Neutrophil (primary cell): ENCODE data around the gene MEGF6.

Source experiments
- H3K27ac ChIP-seq: fragments of 200-600 bp; sonication (generic); 2 replicates; pipeline ENCODE4 v1.5.1; 2016; ENCODE audit warnings: mild to moderate bottlenecking, moderate library complexity
- H3K27me3 ChIP-seq: fragments of 200-600 bp; sonication (generic); 2 replicates; pipeline ENCODE4 v1.6.0; 2016; ENCODE audit warnings: mild to moderate bottlenecking
- H3K36me3 ChIP-seq: fragments of 200-600 bp; sonication (generic); 2 replicates; pipeline ENCODE4 v1.5.1; 2017
- H3K4me1 ChIP-seq, 2 experiments: fragments of 200-600 bp in 1 of 2; sonication (generic) in 1 of 2; 1 replicate in 1 of 2; 2 replicates in 1 of 2; pipeline versions ENCODE4 v1.5.1 to v1.6.1; 2013 to 2016; ENCODE audit warnings: low read depth in 1 of 2, low read length in 1 of 2, mild to moderate bottlenecking in 1 of 2, moderate library complexity in 1 of 2; ENCODE audit not compliant: control insufficient read depth in 1 of 2, insufficient read depth in 1 of 2
- H3K4me3 ChIP-seq, 2 experiments: fragments of 200-600 bp in 1 of 2; sonication (generic) in 1 of 2; 1 replicate in 1 of 2; 2 replicates in 1 of 2; pipeline ENCODE4 v1.5.1; 2013 to 2016; ENCODE audit warnings: low read depth in 1 of 2, low read length in 1 of 2, mild to moderate bottlenecking in 1 of 2, moderate library complexity in 1 of 2
- H3K9me3 ChIP-seq: fragments of 200-600 bp; sonication (generic); 2 replicates; pipeline ENCODE4 v1.5.1; 2016
- TF ChIP-seq, protein P1 (sequence below): fragments of 200-600 bp; sonication (generic); IDR thresholded peaks from 2 replicates; pipeline ENCODE4 v1.5.1; 2016; ENCODE audit warnings: antibody characterized with exemption

The MEGF6 gene

DNA sequence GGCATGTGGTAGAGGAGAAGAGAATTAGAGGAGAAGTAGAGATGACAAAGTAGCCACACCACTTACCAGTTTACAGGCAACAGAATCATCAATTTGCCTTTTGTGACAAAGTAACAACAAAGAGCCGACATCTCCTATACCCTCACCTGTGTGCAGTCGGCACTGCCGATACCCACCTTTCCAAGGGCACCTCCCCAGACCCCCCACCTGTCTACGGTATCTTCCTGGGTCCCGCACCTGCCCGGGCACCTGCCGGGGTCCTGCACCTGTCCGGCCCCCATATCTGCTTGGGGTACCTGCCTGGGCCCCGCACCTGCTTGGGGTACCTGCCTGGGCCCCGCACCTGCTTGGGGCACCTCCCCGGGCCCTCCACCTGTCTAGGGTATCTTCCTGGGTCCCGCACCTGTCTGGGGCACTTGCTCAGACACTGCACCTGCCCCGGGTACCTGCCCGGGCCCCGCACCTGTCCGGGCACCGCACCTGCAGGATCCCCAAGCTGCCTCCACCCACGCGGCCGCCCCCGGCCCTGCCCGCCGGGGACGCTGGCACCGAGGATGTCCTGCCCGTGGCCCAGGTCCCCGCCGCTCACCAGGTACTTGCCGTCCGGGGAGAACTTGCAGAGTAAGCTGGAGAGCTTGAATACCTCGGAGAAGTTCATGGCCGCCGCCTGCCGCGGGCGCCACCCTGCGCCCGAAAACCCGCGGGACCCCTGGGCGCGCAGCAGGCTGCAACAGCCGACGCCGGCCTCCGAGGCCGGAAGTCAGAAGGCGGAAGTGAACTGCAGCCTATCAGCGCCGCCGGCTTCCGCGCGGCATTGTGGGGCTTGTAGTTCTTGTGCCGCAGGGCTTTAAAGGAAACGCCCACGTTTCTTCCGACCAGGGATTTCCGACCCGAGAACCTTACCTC, 38.3 kb upstream of the MEGF6 start, which contains the start of gene WRAP73:
Gene WRAP73 (minus strand): TSS at position 762 of the 906 bp plus-strand sequence. CDS start 104 bp downstream, at position 658.
- H3K27ac ChIP-seq, result peak within 1 kb of the TSS; percentile 66
- H3K27me3 ChIP-seq, result peaks cover 46% of the 10 kb centered on the region
- TF ChIP-seq, protein P1, sequence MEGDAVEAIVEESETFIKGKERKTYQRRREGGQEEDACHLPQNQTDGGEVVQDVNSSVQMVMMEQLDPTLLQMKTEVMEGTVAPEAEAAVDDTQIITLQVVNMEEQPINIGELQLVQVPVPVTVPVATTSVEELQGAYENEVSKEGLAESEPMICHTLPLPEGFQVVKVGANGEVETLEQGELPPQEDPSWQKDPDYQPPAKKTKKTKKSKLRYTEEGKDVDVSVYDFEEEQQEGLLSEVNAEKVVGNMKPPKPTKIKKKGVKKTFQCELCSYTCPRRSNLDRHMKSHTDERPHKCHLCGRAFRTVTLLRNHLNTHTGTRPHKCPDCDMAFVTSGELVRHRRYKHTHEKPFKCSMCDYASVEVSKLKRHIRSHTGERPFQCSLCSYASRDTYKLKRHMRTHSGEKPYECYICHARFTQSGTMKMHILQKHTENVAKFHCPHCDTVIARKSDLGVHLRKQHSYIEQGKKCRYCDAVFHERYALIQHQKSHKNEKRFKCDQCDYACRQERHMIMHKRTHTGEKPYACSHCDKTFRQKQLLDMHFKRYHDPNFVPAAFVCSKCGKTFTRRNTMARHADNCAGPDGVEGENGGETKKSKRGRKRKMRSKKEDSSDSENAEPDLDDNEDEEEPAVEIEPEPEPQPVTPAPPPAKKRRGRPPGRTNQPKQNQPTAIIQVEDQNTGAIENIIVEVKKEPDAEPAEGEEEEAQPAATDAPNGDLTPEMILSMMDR, result peak; percentile 54
- peaks cover 70 to 77% of the 10 kb centered on the region in 2 experiments for H3K4me1 ChIP-seq
- peak within 1 kb of the TSS; percentile 89 for H3K4me3 ChIP-seq
- peaks cover 24% of the 10 kb centered on the region for H3K36me3 ChIP-seq
- no peaks in the 10 kb centered on the region for H3K9me3 ChIP-seq

DNA sequence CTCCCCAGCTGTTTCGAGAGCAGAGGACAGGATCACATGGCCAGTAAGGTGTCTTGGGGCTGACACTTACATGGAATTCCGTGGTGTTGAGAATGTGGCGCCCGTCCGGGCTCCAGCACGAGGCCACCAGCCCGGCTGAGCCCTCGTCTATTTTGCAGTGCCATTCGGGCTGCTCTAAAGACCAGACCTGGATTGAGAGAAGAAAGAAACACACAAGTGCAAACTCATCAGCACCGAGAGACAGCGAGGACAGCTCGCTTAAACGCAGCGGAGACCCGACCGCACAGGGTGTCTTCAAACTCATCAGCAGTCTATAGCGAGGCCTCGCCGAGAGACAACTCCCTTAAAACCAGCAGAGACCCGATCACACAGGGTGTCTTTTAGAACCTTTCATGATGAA, 35.3 kb upstream of the MEGF6 start:
- Histone ChIP-seq H3K27me3 (peaks cover 16% of the 10 kb centered on the region), H3K9me3 (no peaks in the 10 kb centered on the region), H3K36me3 (peaks cover 46% of the 10 kb centered on the region), H3K27ac (peak overlapping the region; percentile 78), H3K4me3 (no peak overlapping the region), H3K4me1 (peaks cover 56 to 60% of the 10 kb centered on the region in 2 experiments)
- TF ChIP-seq, protein P1, result no peak

GRCh38 chr1:3645666-3646355, 34.5 kb upstream of the MEGF6 start:
- peaks cover 48 to 52% of the 10 kb centered on the region in 2 experiments for H3K4me1 ChIP-seq
- H3K27ac ChIP-seq, result peak overlapping the region; percentile 78
- H3K27me3 ChIP-seq, result peaks cover 8% of the 10 kb centered on the region
- peaks cover 54% of the 10 kb centered on the region for H3K36me3 ChIP-seq
- TF ChIP-seq, protein P1, result no peak
- H3K9me3 ChIP-seq, result no peaks in the 10 kb centered on the region
- H3K4me3 ChIP-seq, result no peak overlapping the region

DNA sequence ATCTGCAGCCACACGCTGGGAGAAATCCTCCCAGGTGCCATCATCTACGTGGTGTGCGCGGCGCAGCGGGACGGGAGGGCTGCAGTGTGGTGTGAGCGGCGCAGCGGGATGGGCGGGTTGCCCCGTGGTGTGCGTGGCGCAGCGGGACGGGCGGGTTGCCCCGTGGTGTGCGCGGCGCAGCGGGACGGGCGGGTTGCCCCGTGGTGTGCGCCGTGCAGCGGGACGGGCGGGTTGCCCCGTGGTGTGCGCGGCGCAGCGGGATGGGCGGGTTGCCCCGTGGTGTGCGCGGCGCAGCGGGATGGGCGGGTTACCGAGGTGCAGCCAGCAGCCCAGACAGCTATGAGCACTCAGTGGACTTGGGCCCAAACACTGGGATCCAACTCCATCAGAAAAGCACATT, 33.9 kb upstream of the MEGF6 start:
- Histone ChIP-seq H3K9me3 (no peaks in the 10 kb centered on the region), H3K4me1 (peaks cover 42 to 47% of the 10 kb centered on the region in 2 experiments), H3K36me3 (peaks cover 60% of the 10 kb centered on the region), H3K27me3 (peaks cover 3% of the 10 kb centered on the region), H3K4me3 (no peak overlapping the region), H3K27ac (no peak overlapping the region)
- TF ChIP-seq, protein P1, result no peak

DNA sequence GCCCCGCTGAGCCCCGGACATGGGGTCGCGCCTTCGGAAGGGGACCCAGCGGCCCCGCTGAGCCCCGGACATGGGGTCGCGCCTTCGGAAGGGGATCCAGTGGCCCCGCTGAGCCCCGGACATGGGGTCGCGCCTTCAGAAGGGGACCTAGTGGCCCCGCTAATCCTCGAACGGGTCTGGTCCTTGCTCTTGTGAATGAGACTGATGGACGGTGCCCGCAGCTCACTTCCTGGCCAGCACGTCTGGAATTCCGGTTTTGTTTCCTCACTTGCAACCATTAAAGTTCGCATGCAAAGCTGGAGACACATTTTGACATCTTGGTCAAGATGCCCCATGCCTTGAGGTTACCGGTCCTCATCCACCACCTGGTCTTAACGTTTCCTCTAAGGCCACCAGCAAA, 33.0 kb upstream of the MEGF6 start:
- H3K36me3 ChIP-seq, result peaks cover 69% of the 10 kb centered on the region
- no peaks in the 10 kb centered on the region for H3K9me3 ChIP-seq
- H3K4me3 ChIP-seq, result no peak overlapping the region
- peaks cover 34 to 37% of the 10 kb centered on the region in 2 experiments for H3K4me1 ChIP-seq
- TF ChIP-seq, protein P1, result no peak
- H3K27ac ChIP-seq, result no peak overlapping the region
- H3K27me3 ChIP-seq, result no peaks in the 10 kb centered on the region
